Myocyte (in vitro differentiated cells): Measurements from ENCODE around the gene CRB3. TPM values are rescaled to one million over a fixed set of nuclear protein-coding genes. Genes with fewer than 3 reads are reported as not detected.

Experiments used
- DNase-seq: peaks from one replicate; pipeline ENCODE4 v3.0.0-alpha.2; 2012; ENCODE audit warnings: low read depth
- total RNA-seq: library from RNA; depleted of rRNA; stranded (reverse); fragments of >200 nt; gene quantifications from 2 replicates; pipeline ENCODE4 v1.2.3, GENCODE V29; 2014

The CRB3 gene
- total RNA-seq, 1 donor from 2014 or later, result not detected

- DNase-seq, result no peak
These were observed 32.2 kb upstream of the CRB3 start for GRCh38 chr19:6431891-6432290.

DNA sequence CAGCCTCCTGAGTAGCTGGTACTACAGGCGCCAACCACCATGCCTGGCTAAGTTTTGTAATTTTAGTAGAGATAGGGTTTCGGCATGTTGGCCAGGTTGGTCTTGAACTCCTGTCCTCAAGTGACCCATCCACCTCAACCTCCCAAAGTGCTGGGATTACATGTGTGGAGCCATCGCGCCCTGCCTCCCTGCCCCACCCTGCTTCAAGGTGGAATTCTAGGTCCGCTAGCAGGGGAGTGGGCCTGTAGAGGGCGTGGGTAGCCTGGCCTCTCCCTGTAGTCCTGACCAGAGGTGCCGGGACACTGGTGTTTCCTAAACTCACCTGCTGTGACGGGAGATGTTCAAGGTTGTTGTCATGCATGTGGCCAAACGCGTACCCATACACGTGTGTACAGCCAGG is 30.9 kb upstream of the CRB3 start:
- no peak for DNase-seq

- DNase-seq, result no peak
These were observed 30.4 kb upstream of the CRB3 start, which contains the start of gene SLC25A41 for GRCh38 chr19:6433663-6434062. SLC25A41 (minus strand) TSS chr19:6433763; CDS start chr19:6433693, 70 bp downstream.

DNA sequence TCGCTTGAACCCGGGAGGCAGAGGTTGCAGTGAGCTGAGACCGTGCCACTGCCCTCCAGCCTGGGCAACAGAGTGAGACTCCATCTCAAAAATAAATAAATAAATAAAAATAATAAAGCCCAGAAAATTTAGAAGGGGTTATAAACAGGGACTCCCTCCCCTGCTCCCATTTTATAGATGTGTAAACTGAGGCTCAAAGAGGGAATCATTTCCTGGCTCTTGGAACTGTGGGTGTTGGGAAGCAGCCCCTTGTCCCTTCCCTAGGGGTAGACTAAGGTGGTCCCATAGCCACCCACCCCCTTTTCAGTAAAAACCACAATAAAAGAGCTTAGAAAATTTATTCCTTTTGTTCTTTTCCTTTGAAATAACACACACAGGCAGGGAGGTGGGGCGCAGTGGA is 24.3 kb upstream of the CRB3 start:
- DNase-seq, result no peak

- no peak for DNase-seq
These were observed 23.2 kb upstream of the CRB3 start for GRCh38 chr19:6440905-6441304.

GRCh38 chr19:6442087-6442688 is 21.9 kb upstream of the CRB3 start:
- DNase-seq, result no peak

GRCh38 chr19:6443986-6444385 is 20.1 kb upstream of the CRB3 start:
- no peak for DNase-seq

GRCh38 chr19:6446452-6446851 is 17.6 kb upstream of the CRB3 start:
- DNase-seq, result no peak

GRCh38 chr19:6448045-6448444 is 16.0 kb upstream of the CRB3 start:
- DNase-seq, result no peak

- no peak for DNase-seq
These were observed 13.9 kb upstream of the CRB3 start for GRCh38 chr19:6450166-6450565.

DNA sequence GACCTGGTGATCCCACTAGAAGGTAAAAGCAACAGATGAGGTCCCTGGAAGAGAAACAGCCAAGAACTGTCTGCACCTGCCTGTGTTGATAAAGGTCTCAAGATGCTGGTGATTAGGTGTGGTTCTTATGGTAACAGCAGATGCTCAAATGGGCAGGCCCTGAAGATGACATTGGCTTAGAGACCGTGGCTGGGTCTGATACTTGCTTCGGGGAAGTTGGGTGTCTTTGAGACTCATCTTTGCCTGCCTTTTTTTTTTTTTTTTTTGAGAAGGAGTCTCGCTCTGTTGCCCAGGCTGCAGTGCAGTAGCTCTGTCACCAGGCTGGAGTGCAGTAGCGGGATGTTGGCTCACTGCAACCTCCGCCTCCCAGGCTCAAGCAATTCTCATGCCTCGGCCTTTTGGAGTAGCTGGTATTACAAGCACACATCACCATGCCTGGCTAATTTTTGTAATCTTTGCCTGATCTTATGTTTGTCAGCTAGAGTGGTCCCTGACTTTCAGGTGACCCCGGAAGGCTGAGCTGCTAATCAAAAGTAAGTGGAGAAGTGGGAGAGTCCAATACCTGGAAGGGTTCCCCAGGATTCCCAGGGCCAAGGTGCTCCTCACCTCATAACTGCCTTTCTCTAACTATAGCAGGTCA is 12.4 kb upstream of the CRB3 start:
- no peak for DNase-seq

DNA sequence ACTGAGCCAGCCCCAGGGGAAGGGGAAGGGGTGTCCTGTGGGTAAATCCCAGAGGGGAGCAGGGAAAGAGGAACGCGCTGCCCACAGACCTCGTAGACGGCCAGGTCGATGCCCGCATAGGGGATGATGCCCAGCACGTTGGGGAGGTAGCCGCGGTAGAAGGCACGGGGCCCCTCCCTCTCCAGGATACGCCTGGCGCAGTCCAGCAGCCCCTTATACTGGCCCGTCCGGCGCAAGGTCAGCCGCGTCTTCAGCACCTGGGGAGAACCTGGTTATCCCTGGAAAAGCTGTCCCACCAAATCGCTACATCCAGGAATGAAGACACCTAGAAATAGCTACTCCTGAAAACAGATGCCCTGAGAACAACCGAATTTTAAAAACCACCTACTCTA is 11.9 kb upstream of the CRB3 start:
- DNase-seq, result no peak

DNA sequence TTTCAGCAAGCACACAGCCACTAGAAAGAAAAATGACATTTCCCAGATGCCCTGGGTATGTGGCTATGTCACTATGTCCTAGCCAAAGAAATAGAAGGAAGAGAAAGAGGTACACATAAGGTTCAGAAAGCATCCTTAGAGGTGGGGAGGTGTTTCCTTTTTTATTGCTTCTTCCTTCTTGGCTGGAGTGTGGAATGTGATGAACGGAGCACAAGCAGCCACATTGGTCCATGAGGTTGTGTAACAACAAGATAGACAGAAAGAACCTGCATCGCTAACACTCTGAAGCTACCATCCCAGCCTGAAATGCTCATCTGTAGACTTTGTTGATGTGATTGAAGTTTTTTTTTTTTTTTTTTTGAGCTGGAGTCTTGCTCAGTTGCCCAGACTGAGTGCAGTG is 11.2 kb upstream of the CRB3 start:
- DNase-seq, result no peak

GRCh38 chr19:6453951-6454565 is 10.0 kb upstream of the CRB3 start:
- no peak for DNase-seq

DNA sequence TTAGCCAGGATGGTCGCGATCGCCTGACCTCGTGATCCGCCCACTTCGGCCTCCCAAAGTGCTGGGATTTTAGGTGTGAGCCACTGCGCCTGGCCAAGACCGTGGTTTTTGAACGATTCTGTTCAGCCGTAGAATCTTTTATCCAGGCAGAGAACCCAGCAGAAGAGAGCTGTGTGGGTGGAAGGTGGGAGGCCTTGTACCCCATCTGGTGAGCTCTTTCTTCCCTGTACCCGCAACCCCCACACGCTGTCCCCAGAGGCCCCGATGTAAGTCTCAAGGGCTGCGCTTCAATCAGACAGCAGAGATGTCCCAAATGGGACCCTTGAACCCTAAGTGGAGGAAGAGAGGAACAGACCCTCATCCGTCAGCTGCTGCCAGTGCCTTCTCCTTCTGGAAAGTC is 8.1 kb upstream of the CRB3 start:
- DNase-seq, result no peak

DNA sequence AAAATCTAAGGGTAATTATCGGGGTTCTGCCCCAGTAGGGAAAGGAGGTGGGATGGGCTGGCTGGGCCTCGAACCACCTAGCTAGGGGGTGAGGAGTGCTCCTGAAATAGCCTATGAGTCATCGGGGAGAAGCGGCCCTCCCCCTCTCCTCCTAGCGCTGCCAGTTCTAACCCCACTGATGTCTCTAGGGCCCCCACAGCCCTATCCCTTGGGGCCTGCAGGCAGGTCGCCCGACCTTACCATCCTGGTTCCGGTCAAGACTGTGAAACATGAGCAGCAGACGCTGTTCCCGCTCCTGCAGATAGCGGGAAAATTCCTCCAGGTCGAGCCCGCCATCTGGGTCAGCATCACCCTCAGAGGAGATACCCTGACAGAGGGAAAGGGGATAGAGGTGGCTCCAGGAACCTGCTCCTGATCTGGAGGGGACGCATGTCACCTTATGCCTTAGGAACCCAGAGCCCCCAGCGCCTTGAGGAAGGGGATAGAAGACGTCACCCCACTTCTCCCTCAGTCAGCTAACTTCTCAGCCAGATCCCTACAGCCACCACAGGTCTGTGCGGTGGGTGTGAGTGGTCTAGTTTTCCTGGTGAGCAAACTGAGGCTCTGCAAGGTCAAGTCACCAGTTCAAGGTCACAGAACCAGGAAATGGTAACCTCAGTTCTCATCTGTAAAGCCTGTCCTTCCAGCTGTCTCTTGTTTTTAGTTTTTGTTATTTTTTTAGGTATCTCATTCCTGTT is 5.9 kb upstream of the CRB3 start:
- no peak for DNase-seq

- DNase-seq, result no peak
These were observed 5.3 kb upstream of the CRB3 start for GRCh38 chr19:6458695-6459261.

DNA sequence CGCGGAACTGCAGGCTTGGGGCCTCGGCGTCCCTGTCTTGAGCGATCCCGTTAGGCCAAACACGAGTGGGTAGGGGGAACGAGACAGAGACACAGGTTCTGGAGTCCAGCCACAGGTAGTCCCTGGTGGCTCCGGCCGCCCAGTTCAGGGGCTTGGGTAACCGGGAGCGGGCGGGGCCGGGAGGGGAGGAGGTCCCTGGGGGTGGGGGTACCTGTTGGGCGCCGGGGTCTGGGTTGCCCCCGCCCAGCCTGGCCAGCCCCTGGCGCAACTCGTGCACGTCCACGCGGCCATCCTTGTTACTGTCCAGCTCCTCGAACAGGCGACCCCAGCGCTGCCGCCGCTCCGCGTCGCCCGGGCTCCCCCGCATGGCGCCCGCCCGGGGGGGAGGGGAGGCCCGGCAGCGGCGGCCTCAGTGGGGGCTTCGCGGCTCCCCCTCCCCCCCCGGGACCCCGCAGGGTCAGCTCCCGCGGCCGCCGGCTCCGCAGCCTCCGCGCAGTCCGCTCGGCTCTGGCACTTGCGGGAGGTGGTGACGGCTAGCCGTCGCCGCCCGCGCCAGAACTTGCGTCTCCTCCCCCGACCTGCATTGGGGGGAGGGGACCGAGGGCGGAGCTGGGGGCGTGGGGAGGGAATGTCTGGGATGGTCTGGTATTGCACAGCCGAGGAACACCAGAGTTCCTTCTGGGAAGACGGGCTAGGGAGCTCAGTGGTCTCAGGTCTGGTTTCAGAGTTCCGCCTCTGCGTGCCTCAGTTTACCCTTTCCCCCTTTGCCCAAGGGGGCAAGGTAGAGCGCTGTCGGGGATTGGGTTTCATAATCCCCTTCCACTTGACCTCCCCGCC is 4.6 kb upstream of the CRB3 start, which contains the start of gene SLC25A23:
TSS of gene SLC25A23 (minus strand) at position 531 of the 837 bp plus-strand sequence. CDS start at position 367, 164 bp downstream.
- peak; percentile 72 for DNase-seq

DNA sequence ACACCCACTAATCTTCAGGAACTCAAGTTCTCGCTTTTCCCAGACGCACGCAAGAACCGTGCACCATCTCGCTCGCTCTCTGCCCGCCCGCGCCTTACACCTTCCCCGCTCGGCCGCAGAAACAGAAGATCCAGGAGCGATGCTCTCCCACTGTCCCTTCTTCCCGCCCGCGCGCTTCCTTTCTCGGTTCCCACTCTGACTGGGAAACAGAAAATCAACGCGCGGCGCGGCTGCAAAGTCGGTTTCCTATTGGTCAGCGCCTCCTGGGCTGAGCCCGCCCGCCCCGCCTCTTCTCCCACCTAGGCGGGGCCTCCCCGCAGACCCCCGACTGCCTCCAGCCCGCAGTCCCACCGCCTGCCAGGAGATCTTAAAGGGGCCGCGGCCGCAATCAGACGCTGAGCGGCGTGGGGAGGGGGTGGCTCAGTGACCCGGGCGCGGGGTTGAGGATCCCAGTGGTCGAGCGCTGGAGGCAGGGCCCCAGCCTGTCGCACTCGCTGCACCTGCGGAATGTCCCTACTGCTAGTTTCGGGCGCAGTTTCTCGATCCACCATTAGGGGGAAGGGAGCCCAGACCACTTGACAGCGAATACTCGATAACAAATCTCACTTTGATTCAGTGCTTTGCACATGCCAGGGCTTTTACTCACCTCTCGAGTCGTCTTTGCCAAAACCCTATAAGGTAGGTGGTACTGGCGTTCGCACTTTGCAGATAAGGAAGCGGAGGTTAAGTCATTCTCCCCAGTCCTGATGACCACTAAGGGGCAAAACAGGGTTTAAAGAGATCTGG is 3.8 kb upstream of the CRB3 start:
- DNase-seq, result peak; percentile 99

DNA sequence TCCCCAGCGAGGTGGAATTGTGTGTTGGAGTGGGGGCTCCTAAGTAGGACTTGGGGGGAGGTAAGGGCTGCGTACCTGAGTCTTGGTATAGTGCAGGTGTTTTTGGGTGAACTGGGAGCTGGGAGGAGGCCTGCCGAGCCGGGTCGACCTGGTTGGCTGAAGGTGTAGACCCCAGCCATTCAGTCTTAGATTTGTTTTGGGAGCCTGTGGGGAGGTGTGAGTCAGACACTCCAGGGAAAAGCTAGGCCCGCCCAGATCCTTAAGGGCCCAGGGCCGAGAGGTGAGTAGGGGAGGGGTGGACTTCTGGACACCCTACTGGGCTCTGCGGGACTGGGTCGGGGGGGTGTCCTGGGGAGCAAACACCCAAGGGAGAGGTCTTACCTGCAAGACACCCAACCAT is 935 bp downstream of the CRB3 start:
- no peak for DNase-seq
